DND-41 (cell line): ENCODE measurements around the gene TRIM67.

Source experiments
- ATAC-seq: fragments of 200-7000 bp; cut with Tn5 transposase; 3 replicates; pipeline ENCODE4 v1.9.1; 2021; ENCODE audit warnings: low read depth; ENCODE audit not compliant: insufficient read depth
- DNase-seq: peaks from one replicate; pipeline ENCODE4 v3.0.0-alpha.2; 2020
- H2AFZ ChIP-seq: 2 replicates; pipeline ENCODE4 v1.6.0; 2012; ENCODE audit warnings: low read depth, low read length
- H3K27ac ChIP-seq: 2 replicates; pipeline ENCODE4 v1.5.1; 2012; ENCODE audit warnings: low read length, inconsistent platforms
- H3K27me3 ChIP-seq: fragments of 200-600 bp; sonication (generic); 2 replicates; pipeline ENCODE4 v1.6.0; 2012; ENCODE audit warnings: low read length, mild to moderate bottlenecking, inconsistent platforms; ENCODE audit not compliant: insufficient read depth, poor library complexity
- H3K36me3 ChIP-seq: 2 replicates; pipeline ENCODE4 v1.5.1; 2012; ENCODE audit warnings: low read length, inconsistent platforms; ENCODE audit not compliant: insufficient read depth
- H3K4me1 ChIP-seq: 2 replicates; pipeline ENCODE4 v1.5.1; 2012; ENCODE audit warnings: mild to moderate bottlenecking, low read length; ENCODE audit not compliant: insufficient read depth
- H3K4me2 ChIP-seq: 2 replicates; pipeline ENCODE4 v1.6.0; 2012; ENCODE audit warnings: mild to moderate bottlenecking, moderate library complexity, low read length, inconsistent platforms; ENCODE audit not compliant: insufficient read depth
- H3K4me3 ChIP-seq, 2 experiments: fragments of 200-600 bp in 1 of 2; shearing (Covaris generic) in 1 of 2; 2 replicates each; pipeline ENCODE4 v1.5.1; 2012 to 2016; ENCODE audit warnings: inconsistent platforms in 2 of 2, low read length in 2 of 2, mild to moderate bottlenecking in 2 of 2, low read depth in 1 of 2, moderate library complexity in 1 of 2
- H3K79me2 ChIP-seq: 2 replicates; pipeline ENCODE4 v1.6.0; 2012; ENCODE audit warnings: low read length, inconsistent platforms; ENCODE audit not compliant: insufficient read depth
- H3K9ac ChIP-seq: 2 replicates; pipeline ENCODE4 v1.6.0; 2012; ENCODE audit warnings: low read depth, mild to moderate bottlenecking, inconsistent platforms, low read length, moderate library complexity
- H3K9me3 ChIP-seq: 2 replicates; pipeline ENCODE4 v1.5.1; 2012; ENCODE audit warnings: low read length, moderate library complexity, mild to moderate bottlenecking, inconsistent platforms; ENCODE audit not compliant: insufficient read depth, severe bottlenecking
- H4K20me1 ChIP-seq: 2 replicates; pipeline ENCODE4 v1.6.0; 2012; ENCODE audit warnings: low read length; ENCODE audit not compliant: insufficient read depth
- EZH2 ChIP-seq: IDR thresholded peaks from 3 replicates; pipeline ENCODE4 v1.6.1; 2012; ENCODE audit warnings: borderline replicate concordance, low read depth, mild to moderate bottlenecking, moderate library complexity, low read length, inconsistent platforms; ENCODE audit not compliant: severe bottlenecking
- TF ChIP-seq, protein P1 (sequence below): IDR thresholded peaks from 2 replicates; pipeline ENCODE4 v1.5.1; 2012; ENCODE audit warnings: borderline replicate concordance, low read length, moderate library complexity, mild to moderate bottlenecking; ENCODE audit not compliant: poor library complexity, severe bottlenecking; ENCODE audit errors: extremely low read depth

The TRIM67 gene

GRCh38 chr1:231218078-231218477 is 56.2 kb downstream of the TRIM67 start:
- Histone ChIP-seq H3K9me3 (no peaks in the 10 kb centered on the region), H3K4me1 (0 out of 2 replicates have a peak, but pooled peaks cover 5% of the 10 kb centered on the region), H3K27ac (no peak overlapping the region), H3K36me3 (peaks cover 4% of the 10 kb centered on the region; the same call in 1 of the 2 replicates), H2AFZ (no peak overlapping the region), H3K9ac (no peak overlapping the region), H3K79me2 (no peaks in the 10 kb centered on the region), H3K27me3 (peaks cover 26% of the 10 kb centered on the region), H3K4me2 (no peak overlapping the region), H3K4me3 (no peak overlapping the region), H4K20me1 (no peaks in the 10 kb centered on the region)
- DNase-seq (no peak), ATAC-seq (no peak)
- no peak for TF ChIP-seq EZH2
- TF ChIP-seq, protein P1, sequence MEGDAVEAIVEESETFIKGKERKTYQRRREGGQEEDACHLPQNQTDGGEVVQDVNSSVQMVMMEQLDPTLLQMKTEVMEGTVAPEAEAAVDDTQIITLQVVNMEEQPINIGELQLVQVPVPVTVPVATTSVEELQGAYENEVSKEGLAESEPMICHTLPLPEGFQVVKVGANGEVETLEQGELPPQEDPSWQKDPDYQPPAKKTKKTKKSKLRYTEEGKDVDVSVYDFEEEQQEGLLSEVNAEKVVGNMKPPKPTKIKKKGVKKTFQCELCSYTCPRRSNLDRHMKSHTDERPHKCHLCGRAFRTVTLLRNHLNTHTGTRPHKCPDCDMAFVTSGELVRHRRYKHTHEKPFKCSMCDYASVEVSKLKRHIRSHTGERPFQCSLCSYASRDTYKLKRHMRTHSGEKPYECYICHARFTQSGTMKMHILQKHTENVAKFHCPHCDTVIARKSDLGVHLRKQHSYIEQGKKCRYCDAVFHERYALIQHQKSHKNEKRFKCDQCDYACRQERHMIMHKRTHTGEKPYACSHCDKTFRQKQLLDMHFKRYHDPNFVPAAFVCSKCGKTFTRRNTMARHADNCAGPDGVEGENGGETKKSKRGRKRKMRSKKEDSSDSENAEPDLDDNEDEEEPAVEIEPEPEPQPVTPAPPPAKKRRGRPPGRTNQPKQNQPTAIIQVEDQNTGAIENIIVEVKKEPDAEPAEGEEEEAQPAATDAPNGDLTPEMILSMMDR = no peak

DNA sequence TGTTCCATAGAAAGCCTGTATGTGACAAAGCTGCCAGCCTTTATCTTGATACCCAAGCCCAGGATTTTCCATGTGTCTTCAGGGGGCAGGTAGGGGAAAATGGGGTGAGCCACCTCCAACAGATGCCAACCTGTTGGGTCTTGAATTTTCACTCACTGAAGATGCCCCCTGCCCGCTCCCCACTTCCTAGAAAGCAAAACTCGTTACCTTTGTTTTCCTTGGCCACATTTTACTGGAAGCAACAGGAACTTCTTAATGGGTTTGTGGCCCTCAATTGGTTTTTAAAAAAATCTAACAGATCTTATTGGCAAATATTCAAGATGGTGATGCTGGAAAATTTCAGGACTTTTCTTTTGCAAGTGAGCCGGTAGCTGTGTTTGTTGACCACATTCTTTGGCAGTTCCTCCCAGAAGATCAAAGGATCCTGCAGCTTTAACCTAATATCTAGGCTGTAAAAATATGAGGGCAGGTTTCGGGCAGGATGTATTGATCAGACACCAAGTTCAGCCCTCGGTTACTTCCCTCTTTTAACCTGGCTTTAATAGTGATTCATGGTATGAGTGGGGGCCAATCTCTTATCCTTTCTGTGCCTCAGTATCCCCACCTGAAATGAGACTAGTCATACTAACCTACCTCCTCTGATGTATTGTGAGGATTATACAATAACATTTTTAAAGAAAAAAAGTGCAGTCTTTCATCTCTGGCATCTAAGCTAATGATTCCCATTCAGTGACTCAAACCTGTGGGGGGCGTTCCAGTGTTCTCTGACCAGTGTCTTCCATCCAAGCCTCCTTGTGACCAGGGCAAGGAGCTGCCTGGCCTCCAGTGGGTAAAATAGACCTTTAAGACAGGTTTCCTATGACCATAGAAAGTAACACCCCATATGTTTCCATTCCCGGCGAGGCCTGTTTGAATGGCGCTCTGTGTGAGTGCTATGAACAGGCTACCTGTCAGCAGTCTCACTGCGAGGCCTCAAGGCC is 57.9 kb downstream of the TRIM67 start:
- no peak overlapping the region for H3K27ac ChIP-seq
- no peak overlapping the region for H3K9ac ChIP-seq
- DNase-seq (no peak), ATAC-seq (no peak)
- no peak overlapping the region for H3K4me2 ChIP-seq
- H3K79me2 ChIP-seq = no peaks in the 10 kb centered on the region
- peaks cover 26% of the 10 kb centered on the region for H3K27me3 ChIP-seq
- no peaks in the 10 kb centered on the region for H4K20me1 ChIP-seq
- 0 out of 2 replicates have a peak, but pooled peaks cover 5% of the 10 kb centered on the region for H3K4me1 ChIP-seq
- H2AFZ ChIP-seq = no peak overlapping the region
- no peak overlapping the region for H3K4me3 ChIP-seq
- no peaks in the 10 kb centered on the region for H3K9me3 ChIP-seq
- H3K36me3 ChIP-seq = peaks cover 18% of the 10 kb centered on the region
- no peak for TF ChIP-seq EZH2
- TF ChIP-seq, protein P1 = no peak

DNA sequence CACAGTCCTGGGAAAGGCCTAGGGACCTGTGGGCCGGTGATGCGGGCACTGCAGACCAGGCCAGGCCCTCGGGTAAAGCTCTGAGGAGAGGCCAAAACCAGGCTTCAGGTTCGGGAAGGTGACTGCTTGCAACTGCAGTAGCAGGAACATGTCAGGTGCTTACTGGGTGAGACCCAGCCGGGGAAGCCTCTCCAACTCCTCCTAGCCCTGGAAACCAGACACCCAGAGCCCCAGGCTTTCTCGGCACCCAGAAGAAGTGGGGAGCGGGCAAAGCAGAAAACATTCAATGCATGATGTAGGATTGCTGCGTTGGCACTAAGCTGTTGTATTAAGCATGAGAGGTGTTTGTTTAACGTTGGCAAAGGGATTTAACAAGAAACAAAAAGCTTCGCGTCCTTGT is 58.9 kb downstream of the TRIM67 start:
- TF ChIP-seq, protein P1 = no peak
- no peak for TF ChIP-seq EZH2
- H3K36me3 ChIP-seq = peaks cover 29% of the 10 kb centered on the region

More for the DNA sequence above, 58.9 kb downstream of the TRIM67 start:
- no peaks in the 10 kb centered on the region for H3K79me2 ChIP-seq
- no peak overlapping the region for H3K9ac ChIP-seq
- no peak overlapping the region for H3K4me2 ChIP-seq
- no peak overlapping the region for H3K4me3 ChIP-seq
- H2AFZ ChIP-seq = no peak overlapping the region
- no peak overlapping the region for H3K27ac ChIP-seq
- ATAC-seq (no peak), DNase-seq (no peak)
- no peaks in the 10 kb centered on the region for H3K9me3 ChIP-seq
- H3K4me1 ChIP-seq = no peaks in the 10 kb centered on the region
- H3K27me3 ChIP-seq = peaks cover 19% of the 10 kb centered on the region
- H4K20me1 ChIP-seq = no peaks in the 10 kb centered on the region
